GM12865 (cell line): ENCODE results near the gene PHF23.
A peak's percentile ranks its signal among the peaks of the same experiment; 100 is the strongest.

ENCODE experiments used
- DNase-seq: peaks from one replicate; pipeline ENCODE4 v3.0.0; 2010; ENCODE audit warnings: low read depth
- H3K4me3 ChIP-seq: 2 replicates; pipeline ENCODE4 v1.5.1; 2011; ENCODE audit warnings: mild to moderate bottlenecking, low read depth, low read length, control low read depth
- TF ChIP-seq, protein P1 (sequence below): IDR thresholded peaks from 2 replicates; pipeline ENCODE4 v1.5.1; 2011; ENCODE audit warnings: low read length, control low read depth, low read depth, inconsistent platforms; ENCODE audit not compliant: insufficient read depth; ENCODE audit errors: missing control alignments

PHF23 gene

DNA sequence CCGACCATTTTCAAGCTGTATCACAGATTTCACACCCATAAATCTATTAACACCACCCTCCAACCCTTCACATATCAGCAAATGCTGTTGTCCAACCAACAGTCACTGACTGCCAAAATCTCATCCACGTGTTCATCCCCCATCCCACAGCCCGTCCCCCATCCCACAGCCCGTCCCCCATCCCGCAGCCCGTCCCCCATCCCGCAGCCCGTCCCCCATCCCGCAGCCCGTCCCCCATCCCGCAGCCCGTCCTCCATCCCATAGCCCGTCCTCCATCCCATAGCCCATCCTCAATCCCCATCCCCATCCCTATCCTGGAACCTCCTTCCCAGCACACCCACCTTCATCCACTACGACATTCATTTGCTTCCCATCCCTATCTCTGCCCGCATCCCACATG is 33.7 kb downstream of the PHF23 start:
- TF ChIP-seq, protein P1, sequence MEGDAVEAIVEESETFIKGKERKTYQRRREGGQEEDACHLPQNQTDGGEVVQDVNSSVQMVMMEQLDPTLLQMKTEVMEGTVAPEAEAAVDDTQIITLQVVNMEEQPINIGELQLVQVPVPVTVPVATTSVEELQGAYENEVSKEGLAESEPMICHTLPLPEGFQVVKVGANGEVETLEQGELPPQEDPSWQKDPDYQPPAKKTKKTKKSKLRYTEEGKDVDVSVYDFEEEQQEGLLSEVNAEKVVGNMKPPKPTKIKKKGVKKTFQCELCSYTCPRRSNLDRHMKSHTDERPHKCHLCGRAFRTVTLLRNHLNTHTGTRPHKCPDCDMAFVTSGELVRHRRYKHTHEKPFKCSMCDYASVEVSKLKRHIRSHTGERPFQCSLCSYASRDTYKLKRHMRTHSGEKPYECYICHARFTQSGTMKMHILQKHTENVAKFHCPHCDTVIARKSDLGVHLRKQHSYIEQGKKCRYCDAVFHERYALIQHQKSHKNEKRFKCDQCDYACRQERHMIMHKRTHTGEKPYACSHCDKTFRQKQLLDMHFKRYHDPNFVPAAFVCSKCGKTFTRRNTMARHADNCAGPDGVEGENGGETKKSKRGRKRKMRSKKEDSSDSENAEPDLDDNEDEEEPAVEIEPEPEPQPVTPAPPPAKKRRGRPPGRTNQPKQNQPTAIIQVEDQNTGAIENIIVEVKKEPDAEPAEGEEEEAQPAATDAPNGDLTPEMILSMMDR, result no peak
- peak overlapping the region; percentile 41 for H3K4me3 ChIP-seq
- no peak for DNase-seq

GRCh38 chr17:7204828-7205461 is 34.3 kb downstream of the PHF23 start:
- TF ChIP-seq, protein P1, result no peak
- peak overlapping the region; percentile 41 for H3K4me3 ChIP-seq
- peak; percentile 92 for DNase-seq

DNA sequence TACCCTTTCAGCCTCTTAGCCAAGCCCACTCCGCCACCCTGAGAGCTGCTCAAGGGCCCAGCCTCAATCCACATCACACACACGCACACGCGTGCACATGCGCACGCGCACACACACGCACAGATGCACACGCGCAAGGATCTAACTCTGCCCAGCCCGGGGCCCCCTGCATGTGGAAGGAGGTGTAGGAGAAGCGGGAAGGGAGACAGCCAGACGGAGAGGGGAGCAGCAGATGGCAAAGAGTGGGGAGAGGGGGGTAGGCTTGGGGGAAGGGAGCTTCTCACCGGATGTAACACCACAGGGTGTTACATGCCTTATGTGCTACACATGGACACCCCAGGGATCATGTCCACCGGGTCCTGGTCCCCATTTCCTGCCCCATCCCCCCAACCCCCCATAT is 34.9 kb downstream of the PHF23 start:
- DNase-seq, result no peak
- TF ChIP-seq, protein P1, result no peak
- H3K4me3 ChIP-seq, result peak overlapping the region; percentile 41

DNA sequence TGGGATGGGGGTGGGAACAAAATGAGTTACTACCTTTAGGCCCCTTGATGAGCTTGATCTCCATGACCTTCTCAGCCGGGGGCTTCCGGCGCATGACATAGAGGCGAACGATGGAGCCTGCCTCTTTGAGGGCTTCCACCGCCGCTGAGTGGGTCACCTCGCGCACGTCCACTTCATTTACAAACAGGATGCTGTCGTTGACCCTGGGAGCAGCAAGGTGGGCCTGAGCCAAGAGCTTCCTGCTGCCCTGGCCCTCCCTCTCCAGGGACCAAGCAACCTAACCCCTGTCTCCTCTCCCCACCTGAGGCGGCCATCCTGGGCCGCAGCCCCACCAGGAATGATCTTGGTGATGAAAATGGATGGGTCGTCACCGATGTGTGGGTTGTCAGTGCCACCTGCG is 35.9 kb downstream of the PHF23 start:
- TF ChIP-seq, protein P1, result no peak
- no peak overlapping the region for H3K4me3 ChIP-seq
- no peak for DNase-seq

- no peak overlapping the region for H3K4me3 ChIP-seq
- DNase-seq, result no peak
- TF ChIP-seq, protein P1, result no peak
These were observed 42.4 kb downstream of the PHF23 start for GRCh38 chr17:7196651-7197401.

DNA sequence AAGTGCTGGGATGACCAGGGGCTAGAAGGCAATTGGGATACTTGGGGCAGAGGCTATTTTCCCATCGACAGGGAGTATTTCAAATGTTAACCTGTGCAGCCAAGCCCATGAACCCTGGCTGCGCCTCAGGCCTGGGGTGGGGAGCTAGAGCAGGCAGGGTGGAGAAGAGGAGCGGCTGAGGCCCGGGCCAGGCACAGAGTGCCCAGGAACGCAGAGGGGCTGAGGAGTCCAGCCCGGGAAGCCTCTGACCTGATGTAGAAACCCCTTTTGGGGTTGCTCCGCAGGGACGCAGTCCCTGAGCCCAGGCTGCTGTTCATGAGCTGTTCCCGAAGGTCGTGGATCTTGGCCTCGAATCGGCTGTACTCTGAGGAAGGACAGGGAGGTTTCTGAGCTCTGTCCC is 43.3 kb downstream of the PHF23 start:
- TF ChIP-seq, protein P1, result no peak
- DNase-seq, result no peak
- H3K4me3 ChIP-seq, result no peak overlapping the region
